ENCODE results near the gene CRYGD.
"Not testable (repeated sequence)": the region's sequence is repeated elsewhere in the genome, so short reads cannot be mapped to it uniquely, and the experiment has no call there.

The CRYGD gene

GRCh38 chr2:208124013-208124715, at the start of gene CRYGD:
CRYGD (minus strand) TSS chr2:208124524; CDS start chr2:208124473, 51 bp downstream.
- DNase-seq (ENCODE audit: low spot score): not testable (repeated sequence)

DNA sequence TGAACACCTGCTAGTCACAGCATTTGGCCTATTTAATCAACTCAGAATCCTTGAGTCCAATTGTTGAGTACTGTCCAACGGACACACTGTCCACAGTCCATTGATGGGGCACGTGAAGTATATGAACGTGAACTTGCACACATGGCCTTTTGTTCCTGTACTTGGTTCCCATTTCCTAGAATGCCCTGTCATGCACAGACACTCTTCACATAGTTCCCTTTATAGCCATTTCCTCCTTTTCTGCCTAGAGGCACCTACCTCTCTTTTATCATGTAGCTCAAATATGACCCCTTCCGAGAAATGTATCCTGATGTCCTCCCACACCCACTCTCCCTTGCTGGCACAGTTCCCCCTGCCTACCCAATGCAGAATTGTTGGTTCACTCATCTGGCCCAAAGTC, 47.8 kb upstream of the CRYGD start:
- DNase-seq (ENCODE audit: low spot score): no peak

GRCh38 chr2:208164951-208165755, 40.8 kb upstream of the CRYGD start:
- no peak for DNase-seq (ENCODE audit: low spot score)

DNA sequence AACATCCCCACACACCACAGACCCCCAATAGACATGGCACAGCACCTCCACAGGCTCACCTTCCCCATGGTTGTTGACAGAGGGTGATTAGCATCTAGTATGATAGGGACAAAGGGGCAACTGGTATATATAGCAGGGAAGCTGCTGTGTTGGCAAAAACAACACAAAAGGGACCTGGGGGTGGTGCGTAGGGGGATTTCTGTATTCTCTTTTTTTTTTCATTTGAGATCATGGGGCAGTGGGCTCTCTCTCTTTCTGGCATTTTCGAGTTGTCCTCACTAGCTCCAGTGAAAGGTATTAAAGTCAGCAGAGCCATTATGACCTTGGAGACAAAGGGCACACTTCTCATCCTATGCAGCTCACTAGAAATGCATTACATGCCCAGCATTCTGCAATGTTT, 39.2 kb upstream of the CRYGD start, which contains the start of gene CRYGA:
Gene CRYGA, minus strand, starts transcription at position 101 of the 400 bp plus-strand sequence. Its CDS starts 33 bp downstream, at position 68.
- DNase-seq (ENCODE audit: low spot score): no peak

DNA sequence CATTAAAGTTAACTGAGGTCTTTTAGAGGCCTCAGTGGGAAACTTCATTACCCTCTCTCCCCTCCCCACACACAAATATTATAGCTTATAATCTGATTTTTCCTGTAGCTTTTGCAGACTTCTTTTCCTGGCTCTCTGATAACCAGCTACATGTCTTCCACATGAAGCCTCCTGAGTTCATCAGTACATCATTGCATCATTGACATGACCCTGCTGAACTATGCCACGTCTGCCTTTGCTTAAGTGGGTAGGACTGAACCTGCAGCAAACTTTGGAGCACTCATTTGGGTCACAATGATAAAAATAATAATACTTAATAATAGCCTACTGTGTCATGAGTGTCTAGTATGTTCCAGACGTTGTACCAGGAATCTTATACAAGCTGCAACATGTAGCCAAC, 32.1 kb upstream of the CRYGD start:
- no peak for DNase-seq (ENCODE audit: low spot score)

DNA sequence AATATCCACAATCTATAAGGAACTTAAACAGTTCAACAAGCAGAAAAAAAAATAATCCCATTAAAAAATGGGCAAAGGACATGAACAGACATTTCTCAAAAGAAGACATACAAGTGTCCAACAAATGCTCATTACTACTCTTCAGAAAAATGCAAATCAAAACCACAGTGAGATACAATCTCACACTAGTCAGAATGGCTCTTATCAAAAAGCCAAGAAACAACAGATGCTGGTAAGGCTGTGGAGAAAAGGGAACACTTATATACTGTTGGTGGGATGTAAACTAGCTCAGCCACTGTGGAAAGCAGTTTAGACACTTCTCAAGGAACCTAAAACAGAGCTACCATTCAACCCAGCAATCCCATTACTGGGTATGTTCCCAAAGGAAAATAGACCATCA, 28.8 kb upstream of the CRYGD start:
- no peak for DNase-seq (ENCODE audit: low spot score)

- no peak for DNase-seq (ENCODE audit: low spot score)
These were observed 26.6 kb upstream of the CRYGD start for GRCh38 chr2:208150956-208151355.

DNA sequence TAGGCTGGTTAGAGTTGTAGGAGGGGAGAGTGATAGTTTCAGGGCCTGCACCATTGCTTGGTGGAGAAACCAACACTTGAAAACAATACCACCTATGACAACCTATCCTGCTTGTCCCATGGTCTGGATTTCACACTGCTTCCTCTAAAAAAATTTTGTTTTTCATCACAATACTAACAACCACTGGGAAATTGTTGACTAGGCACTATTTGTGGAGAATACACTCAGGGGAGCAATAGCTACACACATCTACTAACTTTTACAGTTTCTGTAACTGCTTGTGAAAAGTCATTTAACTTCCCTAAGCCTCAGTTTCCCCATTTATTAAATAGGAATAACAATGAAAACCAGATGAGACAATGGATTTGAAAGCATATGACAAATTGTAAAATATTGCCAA, 25.8 kb upstream of the CRYGD start:
- no peak for DNase-seq (ENCODE audit: low spot score)

DNA sequence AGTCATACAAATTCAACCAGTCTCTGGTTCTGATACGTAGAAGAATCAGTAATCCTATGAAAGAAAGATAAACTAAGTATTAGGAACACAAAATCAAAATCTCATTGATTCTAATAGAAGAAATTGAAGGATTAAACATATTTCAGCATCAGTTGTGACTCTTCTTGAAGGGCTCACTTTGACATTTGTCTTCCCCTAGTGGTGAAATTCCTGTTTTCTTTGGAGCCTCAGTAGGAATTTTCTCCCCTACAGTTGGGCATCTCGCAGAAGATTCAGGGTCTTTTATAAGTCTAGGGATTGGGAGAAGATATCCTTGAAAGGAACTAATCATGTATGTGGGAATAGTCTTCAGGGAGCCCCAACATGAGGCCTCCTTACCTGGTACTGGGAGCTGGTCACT, 24.5 kb upstream of the CRYGD start:
- DNase-seq (ENCODE audit: low spot score): no peak

GRCh38 chr2:208147759-208148158, 23.4 kb upstream of the CRYGD start:
- DNase-seq (ENCODE audit: low spot score): no peak

DNA sequence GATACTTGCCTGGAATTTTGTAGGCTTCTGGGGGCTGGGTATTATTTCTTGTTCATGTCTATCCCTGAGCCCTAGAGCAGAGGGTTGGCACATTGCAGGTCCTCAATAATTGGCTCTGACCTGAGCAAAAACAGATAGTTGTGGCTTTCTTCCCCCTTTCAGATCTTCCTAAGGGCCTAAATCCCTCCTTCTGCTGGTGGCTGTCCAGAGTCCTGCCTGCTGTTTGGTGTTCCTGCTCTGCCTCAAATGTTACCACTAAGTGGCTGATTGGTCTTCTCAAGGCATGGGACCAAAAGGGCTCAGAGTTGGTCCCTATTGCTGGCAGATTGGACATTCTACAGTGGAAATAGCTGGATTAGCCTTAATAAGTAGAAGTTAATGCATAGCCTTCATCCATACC, 22.7 kb upstream of the CRYGD start:
- DNase-seq (ENCODE audit: low spot score): no peak

DNA sequence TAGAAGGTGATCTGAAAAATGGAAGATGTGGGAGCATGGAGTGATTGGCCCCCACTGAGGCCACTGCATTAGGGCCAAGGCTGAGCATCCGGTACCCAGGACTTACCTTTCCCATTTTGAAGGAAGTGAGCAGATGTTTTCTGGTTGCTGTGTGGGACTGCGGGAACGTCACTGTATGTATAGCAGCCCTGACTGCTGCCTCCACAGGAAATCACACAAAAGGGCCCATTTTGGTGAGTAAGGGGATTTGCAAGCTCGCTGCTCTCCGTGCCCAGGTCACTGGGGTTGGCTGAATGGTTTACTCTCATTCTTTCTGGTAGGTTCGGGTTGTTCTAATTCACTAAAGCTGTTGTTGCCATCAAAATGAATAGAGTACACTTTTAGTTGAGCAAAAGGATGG, 21.7 kb upstream of the CRYGD start, which contains the start of gene CRYGB:
Gene CRYGB, minus strand, starts transcription at position 153 of the 400 bp plus-strand sequence. Its CDS starts 38 bp downstream, at position 115.
- no peak for DNase-seq (ENCODE audit: low spot score)

- no peak for DNase-seq (ENCODE audit: low spot score)
These were observed 18.8 kb upstream of the CRYGD start for GRCh38 chr2:208142925-208143799.

- DNase-seq (ENCODE audit: low spot score): no peak
These were observed 18.1 kb upstream of the CRYGD start for GRCh38 chr2:208142240-208142924.

DNA sequence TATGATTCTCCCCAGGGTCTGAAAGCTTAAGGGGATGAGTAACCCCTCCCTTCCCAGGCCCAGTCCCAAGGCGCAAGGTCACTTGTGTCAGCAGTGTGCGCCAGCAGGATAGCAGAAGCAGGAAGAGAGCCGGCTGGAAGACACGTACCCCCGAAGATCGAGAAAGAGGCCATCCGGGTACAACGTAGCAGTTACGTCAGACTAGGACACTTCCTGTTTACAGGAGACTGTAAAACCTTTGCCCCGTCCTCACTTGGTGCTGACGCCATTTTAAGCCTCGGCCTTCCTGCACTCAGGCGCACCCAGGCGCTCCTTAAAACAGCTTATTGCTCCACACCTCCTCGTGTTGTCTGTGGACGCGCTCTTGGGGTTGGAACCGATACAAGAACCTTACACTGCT, 15.1 kb upstream of the CRYGD start:
- no peak for DNase-seq (ENCODE audit: low spot score)

GRCh38 chr2:208138334-208138733, 14.0 kb upstream of the CRYGD start:
- not testable (repeated sequence) for DNase-seq (ENCODE audit: low spot score)

- no peak for DNase-seq (ENCODE audit: low spot score)
These were observed 12.4 kb upstream of the CRYGD start for GRCh38 chr2:208136716-208137094.

DNA sequence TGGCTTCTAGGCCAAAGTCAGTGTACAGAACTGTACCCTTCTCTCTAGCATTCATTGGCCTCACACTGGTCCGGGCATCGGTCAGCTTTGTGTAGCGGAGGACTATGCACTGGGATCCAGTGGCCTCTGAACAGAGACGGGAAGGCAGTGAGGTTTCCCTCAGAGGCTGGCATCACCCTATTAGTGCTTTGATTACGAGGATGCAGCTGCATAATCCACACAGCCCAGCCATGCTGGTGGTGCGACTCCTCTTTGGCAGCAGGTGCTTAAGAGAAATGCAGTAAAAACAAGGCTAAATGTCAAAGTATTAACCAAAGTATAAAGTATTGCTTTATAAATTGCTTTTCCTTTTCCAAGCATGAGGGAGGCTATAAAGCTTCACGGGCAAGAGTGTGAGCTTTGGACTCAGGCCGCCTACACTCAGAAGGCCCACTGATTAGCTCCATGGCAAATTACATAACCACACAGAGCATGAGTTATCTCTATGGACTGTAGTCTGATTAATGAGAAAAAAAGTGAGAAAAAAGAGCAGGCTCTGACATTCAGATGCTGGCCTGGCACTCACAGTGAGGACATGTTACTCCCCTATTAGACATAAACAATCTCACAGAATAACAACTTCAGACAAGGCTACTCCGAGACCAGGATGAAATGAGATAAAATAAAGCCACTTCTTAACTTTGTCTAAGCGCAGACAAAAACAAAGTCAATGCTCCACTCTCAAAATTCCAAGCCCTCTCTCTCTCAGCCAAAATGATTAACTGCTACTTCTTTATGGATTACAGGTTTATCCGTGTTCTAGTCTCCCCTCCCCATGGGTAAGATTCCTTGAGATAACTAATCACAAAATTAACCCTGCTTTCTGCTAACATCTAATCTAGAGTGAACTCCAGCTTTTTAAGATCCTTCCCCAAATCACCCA, 11.7 kb upstream of the CRYGD start:
- no peak for DNase-seq (ENCODE audit: low spot score)

- DNase-seq (ENCODE audit: low spot score): no peak
These were observed 10.7 kb upstream of the CRYGD start for GRCh38 chr2:208134928-208135586.

DNA sequence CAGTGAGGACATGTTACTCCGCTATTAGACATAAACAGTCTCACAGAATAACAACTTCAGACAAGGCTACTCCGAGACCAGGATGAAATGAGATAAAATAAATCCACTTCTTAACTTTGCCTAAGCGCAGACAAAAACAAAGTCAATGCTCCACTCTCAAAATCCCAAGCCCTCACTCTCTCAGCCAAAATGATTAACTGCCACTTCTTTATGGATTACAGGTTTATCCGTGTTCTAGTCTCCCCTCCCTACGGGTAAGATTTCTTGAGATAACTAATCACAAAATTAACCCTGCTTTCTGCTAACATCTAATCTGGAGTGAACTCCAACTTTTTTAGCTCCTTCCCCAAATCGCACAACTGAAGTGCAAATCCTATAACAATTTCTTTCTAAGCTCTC, 6.4 kb upstream of the CRYGD start:
- no peak for DNase-seq (ENCODE audit: low spot score)

Data from CD4-positive, alpha-beta T cell treated with Interleukin-2 at 100 ng/mL for 4 hours (primary cell).